GM12891 (cell line): ENCODE results near the gene CASP8AP2.

ENCODE experiments used
- POLR2A ChIP-seq: IDR thresholded peaks from 2 replicates; pipeline ENCODE4 v1.6.1; 2011; ENCODE audit warnings: low read depth, low read length, control low read depth
- POLR2AphosphoS5 ChIP-seq: IDR thresholded peaks from 2 replicates; pipeline ENCODE4 v1.6.1; 2011; ENCODE audit warnings: low read depth, low read length, control low read depth
- TAF1 ChIP-seq: IDR thresholded peaks from 2 replicates; pipeline ENCODE4 v1.6.1; 2011; ENCODE audit warnings: low read depth, low read length, control low read depth

GRCh38 chr6:89830170-89830809 lies 610 bp downstream of the CASP8AP2 start:
- peak; percentile 8; the same call in 1 of the 2 replicates for TF ChIP-seq POLR2A
- TF ChIP-seq POLR2AphosphoS5 = 0 out of 2 replicates have a peak, but pooled peaks have one; percentile 36
- TF ChIP-seq TAF1 = no peak
